Stimulated activated naive B cell treated with anti-CD40 and anti-IgM and Interleukin-4, amounts not matched to agents 10 μg/mL and 1 μg/mL and 100 μg/mL, for 72 hours (primary cell): ENCODE results near the gene ZNRF3.
"Not testable (repeated sequence)": the region's sequence is repeated elsewhere in the genome, so short reads cannot be mapped to it uniquely, and the experiment has no call there.

Source experiments
- ATAC-seq, 2 donors: fragments of 150-1000 bp; cut with Tn5 transposase; replicated peaks; 2 replicates each; pipeline ENCODE4 v1.10.0; 2021; ENCODE audit warnings: moderate library complexity in 1 of 2
- DNase-seq: peaks from one replicate; pipeline ENCODE4 v3.0.0; 2021
- H3K27ac Mint-ChIP-seq: one replicate; pipeline ENCODE4 v1.8.0; 2022; ENCODE audit warnings: mild to moderate bottlenecking, mixed read lengths
- H3K27me3 Mint-ChIP-seq, 2 donors: one replicate each; pipeline ENCODE4 v1.8.0; 2022; ENCODE audit warnings: mixed read lengths in 2 of 2
- H3K36me3 Mint-ChIP-seq, 2 donors: one replicate each; pipeline ENCODE4 v1.8.0; 2022; ENCODE audit warnings: mixed read lengths in 2 of 2, mild to moderate bottlenecking in 1 of 2
- H3K4me1 Mint-ChIP-seq, 2 donors: one replicate each; pipeline ENCODE4 v1.8.0; 2022; ENCODE audit warnings: mixed read lengths in 2 of 2, mild to moderate bottlenecking in 1 of 2
- H3K4me3 Mint-ChIP-seq, 2 donors: one replicate each; pipeline ENCODE4 v1.8.0; 2022; ENCODE audit warnings: mild to moderate bottlenecking in 2 of 2, mixed read lengths in 2 of 2, moderate library complexity in 1 of 2
- H3K9me3 Mint-ChIP-seq, 2 donors: one replicate each; pipeline ENCODE4 v1.8.0; 2022; ENCODE audit warnings: mixed read lengths in 2 of 2, mild to moderate bottlenecking in 1 of 2

Gene ZNRF3

GRCh38 chr22:28938286-28938833 is 55.0 kb downstream of the ZNRF3 start:
- H3K4me1 Mint-ChIP-seq, result peaks cover 0 to 5% of the 10 kb centered on the region in 2 donors
- H3K9me3 Mint-ChIP-seq, result no peaks in the 10 kb centered on the region
- ATAC-seq, result no peak
- no peak for DNase-seq
- H3K4me3 Mint-ChIP-seq, result no peak overlapping the region
- H3K36me3 Mint-ChIP-seq, result no peaks in the 10 kb centered on the region
- H3K27me3 Mint-ChIP-seq, result peaks cover 16 to 21% of the 10 kb centered on the region in 2 donors
- no peak overlapping the region for H3K27ac Mint-ChIP-seq

- no peak overlapping the region for H3K4me3 Mint-ChIP-seq
- H3K27me3 Mint-ChIP-seq, result peaks cover 16 to 17% of the 10 kb centered on the region in 2 donors
- H3K36me3 Mint-ChIP-seq, result no peaks in the 10 kb centered on the region
- no peak overlapping the region for H3K27ac Mint-ChIP-seq
- H3K9me3 Mint-ChIP-seq, result no peaks in the 10 kb centered on the region
- no peak for ATAC-seq
- peaks cover 2 to 9% of the 10 kb centered on the region in 2 donors for H3K4me1 Mint-ChIP-seq
- no peak for DNase-seq
These were observed 56.0 kb downstream of the ZNRF3 start for GRCh38 chr22:28939394-28939793.

- H3K27me3 Mint-ChIP-seq, result peaks cover 16 to 17% of the 10 kb centered on the region in 2 donors
- no peak overlapping the region for H3K4me3 Mint-ChIP-seq
- H3K4me1 Mint-ChIP-seq, result peaks cover 2 to 9% of the 10 kb centered on the region in 2 donors
- no peak overlapping the region for H3K27ac Mint-ChIP-seq
- no peaks in the 10 kb centered on the region for H3K36me3 Mint-ChIP-seq
- no peak for ATAC-seq
- DNase-seq, result no peak
- no peaks in the 10 kb centered on the region for H3K9me3 Mint-ChIP-seq
These were observed 56.6 kb downstream of the ZNRF3 start for GRCh38 chr22:28939932-28940331.

GRCh38 chr22:28940441-28940840 is 57.1 kb downstream of the ZNRF3 start:
- Mint-ChIP-seq H3K4me3 (no peak overlapping the region), H3K36me3 (no peaks in the 10 kb centered on the region), H3K9me3 (no peaks in the 10 kb centered on the region), H3K4me1 (peaks cover 2 to 9% of the 10 kb centered on the region in 2 donors), H3K27ac (no peak overlapping the region), H3K27me3 (peaks cover 12 to 13% of the 10 kb centered on the region in 2 donors)
- ATAC-seq (no peak), DNase-seq (no peak)

GRCh38 chr22:28942333-28942732 is 59.0 kb downstream of the ZNRF3 start:
- peaks cover 8 to 15% of the 10 kb centered on the region in 2 donors for H3K27me3 Mint-ChIP-seq
- no peak for ATAC-seq
- peaks cover 7 to 12% of the 10 kb centered on the region in 2 donors for H3K36me3 Mint-ChIP-seq
- no peak for DNase-seq
- H3K4me3 Mint-ChIP-seq, result no peak overlapping the region
- peaks cover 8 to 12% of the 10 kb centered on the region in 2 donors for H3K9me3 Mint-ChIP-seq
- no peak overlapping the region for H3K27ac Mint-ChIP-seq
- H3K4me1 Mint-ChIP-seq, result peaks cover 2 to 9% of the 10 kb centered on the region in 2 donors

GRCh38 chr22:28942801-28943500 is 59.6 kb downstream of the ZNRF3 start:
- Mint-ChIP-seq H3K9me3 (peaks cover 8 to 14% of the 10 kb centered on the region in 2 donors), H3K4me3 (no peak overlapping the region), H3K36me3 (peaks cover 7 to 12% of the 10 kb centered on the region in 2 donors)

GRCh38 chr22:28943501-28943879 is 60.1 kb downstream of the ZNRF3 start:
- H3K9me3 Mint-ChIP-seq, result peaks cover 8 to 14% of the 10 kb centered on the region in 2 donors
- peaks cover 7 to 12% of the 10 kb centered on the region in 2 donors for H3K36me3 Mint-ChIP-seq
- H3K27me3 Mint-ChIP-seq, result peaks cover 8 to 15% of the 10 kb centered on the region in 2 donors
- H3K4me3 Mint-ChIP-seq, result no peak overlapping the region
- no peak for DNase-seq
- H3K27ac Mint-ChIP-seq, result no peak overlapping the region
- H3K4me1 Mint-ChIP-seq, result peaks cover 2 to 9% of the 10 kb centered on the region in 2 donors
- ATAC-seq, result no peak

More at GRCh38 chr22:28942801-28943500, 59.6 kb downstream of the ZNRF3 start:
- H3K27ac Mint-ChIP-seq, result no peak overlapping the region
- H3K4me1 Mint-ChIP-seq, result peaks cover 2 to 9% of the 10 kb centered on the region in 2 donors
- DNase-seq, result no peak
- no peak for ATAC-seq
- peaks cover 8 to 15% of the 10 kb centered on the region in 2 donors for H3K27me3 Mint-ChIP-seq

- Mint-ChIP-seq H3K27me3 (peaks cover 12 to 15% of the 10 kb centered on the region in 2 donors), H3K4me1 (peaks cover 4 to 15% of the 10 kb centered on the region in 2 donors), H3K9me3 (peaks cover 8 to 14% of the 10 kb centered on the region in 2 donors), H3K27ac (no peak overlapping the region), H3K4me3 (no peak overlapping the region), H3K36me3 (peaks cover 7 to 12% of the 10 kb centered on the region in 2 donors)
- DNase-seq (no peak), ATAC-seq (no peak)
These were observed 63.8 kb downstream of the ZNRF3 start for GRCh38 chr22:28947125-28947524.

- H3K27ac Mint-ChIP-seq, result no peak overlapping the region
- peaks cover 4 to 10% of the 10 kb centered on the region in 2 donors for H3K4me1 Mint-ChIP-seq
- DNase-seq (no peak), ATAC-seq (no peak)
- H3K4me3 Mint-ChIP-seq, result no peak overlapping the region
- peaks cover 12 to 25% of the 10 kb centered on the region in 2 donors for H3K27me3 Mint-ChIP-seq
- peaks cover 7 to 12% of the 10 kb centered on the region in 2 donors for H3K36me3 Mint-ChIP-seq
- peaks cover 8 to 14% of the 10 kb centered on the region in 2 donors for H3K9me3 Mint-ChIP-seq
These were observed 65.1 kb downstream of the ZNRF3 start for GRCh38 chr22:28948424-28948823.

GRCh38 chr22:28948860-28949551 is 65.6 kb downstream of the ZNRF3 start:
- H3K27ac Mint-ChIP-seq, DNase-seq, ATAC-seq, H3K4me1 Mint-ChIP-seq, H3K4me3 Mint-ChIP-seq: not testable (repeated sequence)
- H3K27me3 Mint-ChIP-seq, result peaks cover 17 to 29% of the 10 kb centered on the region in 2 donors
- peaks cover 8 to 14% of the 10 kb centered on the region in 2 donors for H3K9me3 Mint-ChIP-seq
- H3K36me3 Mint-ChIP-seq, result peaks cover 7 to 12% of the 10 kb centered on the region in 2 donors

GRCh38 chr22:28949788-28950187 is 66.4 kb downstream of the ZNRF3 start:
- no peak overlapping the region for H3K27ac Mint-ChIP-seq
- peaks cover 20 to 33% of the 10 kb centered on the region in 2 donors for H3K27me3 Mint-ChIP-seq
- no peak overlapping the region for H3K4me3 Mint-ChIP-seq
- H3K36me3 Mint-ChIP-seq, result peaks cover 7 to 12% of the 10 kb centered on the region in 2 donors
- H3K4me1 Mint-ChIP-seq, result peaks cover 2 to 7% of the 10 kb centered on the region in 2 donors
- no peak for ATAC-seq
- no peak for DNase-seq
- peaks cover 8 to 14% of the 10 kb centered on the region in 2 donors for H3K9me3 Mint-ChIP-seq

- Mint-ChIP-seq H3K36me3 (peaks cover 7 to 11% of the 10 kb centered on the region in 2 donors), H3K4me3 (no peak overlapping the region), H3K27me3 (peaks cover 20 to 38% of the 10 kb centered on the region in 2 donors), H3K4me1 (peaks cover 3 to 12% of the 10 kb centered on the region in 2 donors), H3K9me3 (peaks cover 8 to 14% of the 10 kb centered on the region in 2 donors), H3K27ac (no peak overlapping the region)
- DNase-seq (no peak), ATAC-seq (no peak)
These were observed 67.4 kb downstream of the ZNRF3 start for GRCh38 chr22:28950617-28951411.

- Mint-ChIP-seq H3K27me3 (peaks cover 16 to 39% of the 10 kb centered on the region in 2 donors), H3K27ac (no peak overlapping the region), H3K4me1 (peaks cover 6 to 19% of the 10 kb centered on the region in 2 donors), H3K9me3 (peaks cover 5 to 9% of the 10 kb centered on the region in 2 donors), H3K4me3 (no peak overlapping the region), H3K36me3 (peaks cover 4 to 7% of the 10 kb centered on the region in 2 donors)
- ATAC-seq, result no peak
- no peak for DNase-seq
These were observed 68.2 kb downstream of the ZNRF3 start for GRCh38 chr22:28951530-28951929.
